Measurements from ENCODE around the gene GLIS1. TPM values are rescaled to one million over a fixed set of nuclear protein-coding genes. Genes with fewer than 3 reads are reported as not detected.

GLIS1 gene
- total RNA-seq, 1 donor from 2014 or later = not detected

DNA sequence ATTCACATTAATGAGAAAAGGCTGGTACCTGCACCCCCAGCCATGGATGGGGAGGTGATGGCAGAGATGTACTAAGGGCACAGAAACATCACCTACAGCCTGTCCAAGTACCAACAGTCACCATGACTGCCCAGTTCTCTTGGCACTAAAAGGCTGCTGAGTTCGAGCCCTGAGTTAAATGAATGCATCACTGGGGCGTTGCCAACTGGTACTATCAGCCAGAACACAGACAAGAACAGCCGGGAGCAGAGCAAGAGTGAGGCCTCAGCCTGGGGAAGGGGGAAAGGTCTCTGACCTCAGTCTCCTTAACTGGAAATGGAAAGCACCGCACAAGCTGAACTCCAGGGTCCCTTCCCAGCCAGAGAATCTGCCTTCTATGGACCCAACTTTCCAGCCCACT, 60.5 kb downstream of the GLIS1 start:
- CTCF ChIA-PET = no interaction called here
- no peak overlapping the region for H3K27ac Mint-ChIP-seq
- TF ChIP-seq CTCF (IDR thresholded peaks at IDR 0.05) = no peak
- ATAC-seq (ENCODE audit: low read depth) (no peak), DNase-seq (no peak)
- no peak overlapping the region for H3K4me3 Mint-ChIP-seq
- intact Hi-C loops (cut with micrococcal nuclease) = no loop called here
- no peaks in the 10 kb centered on the region for H3K9me3 Mint-ChIP-seq
- H3K4me1 Mint-ChIP-seq = peaks cover 5% of the 10 kb centered on the region
- POLR2A ChIA-PET = no interaction called here
- H3K36me3 Mint-ChIP-seq (ENCODE audit: low read depth) = no peaks in the 10 kb centered on the region
- H3K27me3 Mint-ChIP-seq = peaks cover 3% of the 10 kb centered on the region

GRCh38 chr1:53678046-53678445, 60.9 kb downstream of the GLIS1 start:
- intact Hi-C loops (cut with micrococcal nuclease) = no loop called here
- ATAC-seq (ENCODE audit: low read depth) = no peak
- CTCF ChIA-PET = no interaction called here
- POLR2A ChIA-PET = no interaction called here
- DNase-seq = no peak
- TF ChIP-seq CTCF (IDR thresholded peaks at IDR 0.05) = no peak
- Mint-ChIP-seq H3K4me3 (no peak overlapping the region), H3K27ac (no peak overlapping the region), H3K36me3 (ENCODE audit: low read depth) (no peaks in the 10 kb centered on the region), H3K27me3 (peaks cover 3% of the 10 kb centered on the region), H3K4me1 (peaks cover 5% of the 10 kb centered on the region), H3K9me3 (no peaks in the 10 kb centered on the region)

GRCh38 chr1:53677486-53677885, 61.5 kb downstream of the GLIS1 start:
- intact Hi-C loops (cut with micrococcal nuclease) = no loop called here
- H3K36me3 Mint-ChIP-seq (ENCODE audit: low read depth) = no peaks in the 10 kb centered on the region
- no peak overlapping the region for H3K4me3 Mint-ChIP-seq
- POLR2A ChIA-PET = no interaction called here
- DNase-seq (no peak), ATAC-seq (ENCODE audit: low read depth) (no peak)
- H3K4me1 Mint-ChIP-seq = peaks cover 5% of the 10 kb centered on the region
- H3K27me3 Mint-ChIP-seq = peaks cover 3% of the 10 kb centered on the region
- CTCF ChIA-PET = no interaction called here
- no peak overlapping the region for H3K27ac Mint-ChIP-seq
- H3K9me3 Mint-ChIP-seq = no peaks in the 10 kb centered on the region
- no peak for TF ChIP-seq CTCF (IDR thresholded peaks at IDR 0.05)

DNA sequence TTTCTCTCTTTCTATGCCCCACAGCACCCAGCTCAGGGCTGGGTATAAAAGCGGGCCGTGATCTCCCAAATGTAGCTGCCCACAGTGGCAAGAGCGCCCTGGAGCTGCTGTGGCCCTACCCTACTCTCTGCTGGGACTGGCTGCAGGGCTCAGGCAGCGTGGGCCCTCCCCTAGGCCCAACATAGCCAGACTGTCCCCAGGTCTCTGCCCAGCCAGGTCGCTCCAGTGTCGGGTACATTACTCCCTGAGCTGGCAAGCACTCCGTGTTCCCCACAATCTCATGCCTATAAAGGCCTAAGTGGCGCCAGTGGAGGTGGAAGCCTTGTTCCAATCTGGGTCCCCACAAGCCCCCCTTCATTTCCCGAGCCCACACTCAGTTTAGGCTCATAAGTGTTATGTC, 66.2 kb downstream of the GLIS1 start:
- Mint-ChIP-seq H3K36me3 (ENCODE audit: low read depth) (no peaks in the 10 kb centered on the region), H3K4me3 (no peak overlapping the region), H3K27me3 (peaks cover 3% of the 10 kb centered on the region), H3K27ac (no peak overlapping the region), H3K4me1 (no peaks in the 10 kb centered on the region), H3K9me3 (no peaks in the 10 kb centered on the region)
- intact Hi-C loops (cut with micrococcal nuclease) = no loop called here
- no peak for DNase-seq
- no peak for ATAC-seq (ENCODE audit: low read depth)
- POLR2A ChIA-PET = no interaction called here
- TF ChIP-seq CTCF (IDR thresholded peaks at IDR 0.05) = no peak
- CTCF ChIA-PET = no interaction called here

GRCh38 chr1:53672243-53672642, 66.7 kb downstream of the GLIS1 start:
- ATAC-seq (ENCODE audit: low read depth) (no peak), DNase-seq (no peak)
- Mint-ChIP-seq H3K27me3 (peaks cover 3% of the 10 kb centered on the region), H3K27ac (no peak overlapping the region), H3K4me1 (no peaks in the 10 kb centered on the region), H3K36me3 (ENCODE audit: low read depth) (no peaks in the 10 kb centered on the region), H3K4me3 (no peak overlapping the region), H3K9me3 (no peaks in the 10 kb centered on the region)
- ChIA-PET POLR2A (no interaction called here), CTCF (no interaction called here)
- no peak for TF ChIP-seq CTCF (IDR thresholded peaks at IDR 0.05)
- intact Hi-C loops (cut with micrococcal nuclease) = no loop called here
